HG03575 (cell line): Measurements from ENCODE around the gene FAM117B.

Source experiments
- ATAC-seq: cut with Tn5 transposase; IDR thresholded peaks from one replicate; pipeline ENCODE4 v1.9.1; 2021; ENCODE audit not compliant: unreplicated experiment, insufficient number of reproducible peaks, low FRiP score; ENCODE audit errors: extremely low read depth

The FAM117B gene

GRCh38 chr2:202634556-202635427 lies at the start of gene FAM117B:
Gene FAM117B, plus strand, starts transcription at chr2:202634969. Its CDS starts 219 bp downstream, at chr2:202635188.
- peak; percentile 80 for ATAC-seq

GRCh38 chr2:202588647-202589581 lies 45.9 kb upstream of the FAM117B start:
- no peak for ATAC-seq

GRCh38 chr2:202589582-202589949 lies 45.2 kb upstream of the FAM117B start:
- no peak for ATAC-seq

GRCh38 chr2:202592566-202592965 lies 42.2 kb upstream of the FAM117B start:
- no peak for ATAC-seq

GRCh38 chr2:202599105-202599504 lies 35.7 kb upstream of the FAM117B start:
- no peak for ATAC-seq

- ATAC-seq, result no peak
Observed at GRCh38 chr2:202599911-202600310, 34.9 kb upstream of the FAM117B start.

- no peak for ATAC-seq
Observed at GRCh38 chr2:202604699-202605098, 30.1 kb upstream of the FAM117B start.

- no peak for ATAC-seq
Observed at GRCh38 chr2:202605174-202605573, 29.6 kb upstream of the FAM117B start.

- no peak for ATAC-seq
Observed at GRCh38 chr2:202608142-202608852, 26.5 kb upstream of the FAM117B start.

- peak; percentile 95 for ATAC-seq
Observed at GRCh38 chr2:202609381-202610145, 25.2 kb upstream of the FAM117B start.

- no peak for ATAC-seq
Observed at GRCh38 chr2:202610380-202610779, 24.4 kb upstream of the FAM117B start.

- ATAC-seq, result no peak
Observed at GRCh38 chr2:202612145-202612544, 22.6 kb upstream of the FAM117B start.

GRCh38 chr2:202613479-202613878 lies 21.3 kb upstream of the FAM117B start:
- ATAC-seq, result no peak

- no peak for ATAC-seq
Observed at GRCh38 chr2:202624133-202624532, 10.6 kb upstream of the FAM117B start.

- no peak for ATAC-seq
Observed at GRCh38 chr2:202627042-202627441, 7.7 kb upstream of the FAM117B start.

- ATAC-seq, result no peak
Observed at GRCh38 chr2:202628646-202629198, 6.0 kb upstream of the FAM117B start.

GRCh38 chr2:202632682-202633290 lies 2.0 kb upstream of the FAM117B start:
- no peak for ATAC-seq

- no peak for ATAC-seq
Observed at GRCh38 chr2:202633470-202633869, 1.3 kb upstream of the FAM117B start.
